ENCODE data around the gene SLC7A7.

SLC7A7 gene

GRCh38 chr14:22848351-22849164 lies 33.3 kb upstream of the SLC7A7 start:
- Histone ChIP-seq H3K4me2 (ENCODE audit: low read depth, low read length) (no peak overlapping the region), H3K9ac (ENCODE audit: low read length) (no peak overlapping the region)

GRCh38 chr14:22847661-22848341 lies 32.6 kb upstream of the SLC7A7 start:
- Histone ChIP-seq H3K9me2 (replicated peaks; ENCODE audit: insufficient read depth, low read length) (no peaks in the 10 kb centered on the region), H3F3A (ENCODE audit: insufficient read depth, low read length) (no peaks in the 10 kb centered on the region), H3K79me2 (ENCODE audit: low read length) (no peaks in the 10 kb centered on the region), H3K9me3 (replicated peaks; ENCODE audit: insufficient read depth, low read length) (no peaks in the 10 kb centered on the region), H3K27me3 (replicated peaks; ENCODE audit: insufficient read depth, low read length) (no peaks in the 10 kb centered on the region), H3K4me1 (ENCODE audit: low read length) (peaks cover under 1% of the 10 kb centered on the region; the same call in 1 of the 2 replicates), H4K20me1 (ENCODE audit: insufficient read depth, low read length) (no peaks in the 10 kb centered on the region), H3K9ac (ENCODE audit: low read length) (no peak overlapping the region), H3K36me3 (replicated peaks; ENCODE audit: insufficient read depth, low read length) (no peaks in the 10 kb centered on the region), H2AFZ (ENCODE audit: low read length) (no peak overlapping the region), H3K4me2 (ENCODE audit: low read depth, low read length) (no peak overlapping the region), H3K4me3 (ENCODE audit: low read length) (no peak overlapping the region), H3K27ac (ENCODE audit: low read length) (no peak overlapping the region)
- TF ChIP-seq EZH2 (optimal IDR thresholded peaks at IDR 0.05; ENCODE audit: low read depth, low read length) (no peak), CTCF (IDR thresholded peaks at IDR 0.05; ENCODE audit: low read length) (no peak), EZH2phosphoT487 (IDR thresholded peaks at IDR 0.05; ENCODE audit: low read length) (no peak)
- DNase-seq, result no peak

More at GRCh38 chr14:22848351-22849164, 33.3 kb upstream of the SLC7A7 start:
- no peaks in the 10 kb centered on the region for H3F3A ChIP-seq (ENCODE audit: insufficient read depth, low read length)
- no peaks in the 10 kb centered on the region for H3K79me2 ChIP-seq (ENCODE audit: low read length)
- H3K27ac ChIP-seq (ENCODE audit: low read length), result no peak overlapping the region
- no peaks in the 10 kb centered on the region for H3K36me3 ChIP-seq (replicated peaks; ENCODE audit: insufficient read depth, low read length)
- no peaks in the 10 kb centered on the region for H3K9me2 ChIP-seq (replicated peaks; ENCODE audit: insufficient read depth, low read length)
- H3K4me3 ChIP-seq (ENCODE audit: low read length), result no peak overlapping the region
- H3K27me3 ChIP-seq (replicated peaks; ENCODE audit: insufficient read depth, low read length), result no peaks in the 10 kb centered on the region
- H3K9me3 ChIP-seq (replicated peaks; ENCODE audit: insufficient read depth, low read length), result no peaks in the 10 kb centered on the region
- H3K4me1 ChIP-seq (ENCODE audit: low read length), result peaks cover 3% of the 10 kb centered on the region; the same call in 1 of the 2 replicates
- TF ChIP-seq CTCF (IDR thresholded peaks at IDR 0.05; ENCODE audit: low read length), result no peak
- TF ChIP-seq EZH2 (optimal IDR thresholded peaks at IDR 0.05; ENCODE audit: low read depth, low read length), result no peak
- no peaks in the 10 kb centered on the region for H4K20me1 ChIP-seq (ENCODE audit: insufficient read depth, low read length)
- H2AFZ ChIP-seq (ENCODE audit: low read length), result no peak overlapping the region
- no peak for DNase-seq

GRCh38 chr14:22846811-22847307 lies 31.6 kb upstream of the SLC7A7 start:
- no peaks in the 10 kb centered on the region for H3K27me3 ChIP-seq (replicated peaks; ENCODE audit: insufficient read depth, low read length)
- no peaks in the 10 kb centered on the region for H3K9me3 ChIP-seq (replicated peaks; ENCODE audit: insufficient read depth, low read length)
- no peaks in the 10 kb centered on the region for H3K36me3 ChIP-seq (replicated peaks; ENCODE audit: insufficient read depth, low read length)
- no peak overlapping the region for H3K9ac ChIP-seq (ENCODE audit: low read length)
- no peaks in the 10 kb centered on the region for H3K9me2 ChIP-seq (replicated peaks; ENCODE audit: insufficient read depth, low read length)
- no peaks in the 10 kb centered on the region for H4K20me1 ChIP-seq (ENCODE audit: insufficient read depth, low read length)
- DNase-seq, result no peak
- H3K4me2 ChIP-seq (ENCODE audit: low read depth, low read length), result no peak overlapping the region
- no peak overlapping the region for H3K27ac ChIP-seq (ENCODE audit: low read length)
- H3K4me1 ChIP-seq (ENCODE audit: low read length), result no peaks in the 10 kb centered on the region
- H3F3A ChIP-seq (ENCODE audit: insufficient read depth, low read length), result no peaks in the 10 kb centered on the region
- H2AFZ ChIP-seq (ENCODE audit: low read length), result no peak overlapping the region
- no peaks in the 10 kb centered on the region for H3K79me2 ChIP-seq (ENCODE audit: low read length)
- no peak overlapping the region for H3K4me3 ChIP-seq (ENCODE audit: low read length)
- TF ChIP-seq EZH2 (optimal IDR thresholded peaks at IDR 0.05; ENCODE audit: low read depth, low read length) (no peak), EZH2phosphoT487 (IDR thresholded peaks at IDR 0.05; ENCODE audit: low read length) (no peak), CTCF (IDR thresholded peaks at IDR 0.05; ENCODE audit: low read length) (no peak)
